HepG2 (cell line): Measurements from ENCODE around the gene ADIPOR1. TPM values are rescaled to one million over a fixed set of nuclear protein-coding genes. Genes with fewer than 3 reads are reported as not detected.
A peak's percentile ranks its signal among the peaks of the same experiment; 100 is the strongest.

Experiments used
- AGO1 ChIP-seq: fragments of 200-400 bp; formaldehyde crosslinking; IDR thresholded peaks from 2 replicates; pipeline ENCODE4 v1.6.1; 2017; ENCODE audit warnings: mild to moderate bottlenecking, low read depth, low read length, moderate library complexity; ENCODE audit not compliant: poor library complexity, severe bottlenecking
- CHD2 ChIP-seq: IDR thresholded peaks from 2 replicates; pipeline ENCODE4 v1.6.1; 2011; ENCODE audit warnings: low read depth, low read length, improper control_type of control experiment
- FOXC1 ChIP-seq: sonication (generic); formaldehyde crosslinking; IDR thresholded peaks from 2 replicates; pipeline ENCODE4 v1.8.0; 2022; ENCODE audit warnings: mild to moderate bottlenecking, missing genetic modification reagents, borderline replicate concordance
- FOXJ3 ChIP-seq: sonication (generic); formaldehyde crosslinking; IDR thresholded peaks from 2 replicates; pipeline ENCODE4 v1.4.0; 2020; ENCODE audit warnings: missing genetic modification reagents, mild to moderate bottlenecking, borderline replicate concordance
- GATA4 ChIP-seq: sonication (generic); IDR thresholded peaks from 2 replicates; pipeline ENCODE4 v1.6.1; 2016; ENCODE audit warnings: antibody characterized with exemption, low read depth, borderline replicate concordance
- MLLT10 ChIP-seq: sonication (generic); formaldehyde crosslinking; IDR thresholded peaks from 2 replicates; pipeline ENCODE4 v1.4.0; 2020; ENCODE audit warnings: missing genetic modification reagents
- NR3C1 ChIP-seq: sonication (generic); formaldehyde crosslinking; IDR thresholded peaks from 2 replicates; pipeline ENCODE4 v1.4.0; 2020; ENCODE audit warnings: missing genetic modification reagents
- REPIN1 ChIP-seq: sonication (generic); formaldehyde crosslinking; IDR thresholded peaks from 2 replicates; pipeline ENCODE4 v1.8.0; 2022; ENCODE audit warnings: missing genetic modification reagents, low read depth, mild to moderate bottlenecking, borderline replicate concordance
- SNAPC4 ChIP-seq: sonication (generic); formaldehyde crosslinking; IDR thresholded peaks from 2 replicates; pipeline ENCODE4 v1.4.0; 2020; ENCODE audit warnings: mild to moderate bottlenecking, missing genetic modification reagents
- SYNCRIP ChIP-seq: fragments of 200-400 bp; formaldehyde crosslinking; IDR thresholded peaks from 2 replicates; pipeline ENCODE4 v1.6.1; 2018; ENCODE audit warnings: mild to moderate bottlenecking, low read depth, low read length; ENCODE audit not compliant: insufficient read depth
- TBP ChIP-seq: sonication (generic); formaldehyde crosslinking; IDR thresholded peaks from 2 replicates; pipeline ENCODE4 v1.5.0; 2020; ENCODE audit warnings: missing genetic modification reagents
- ZMAT3 ChIP-seq: sonication (generic); formaldehyde crosslinking; conservative IDR thresholded peaks from 2 replicates; pipeline ENCODE4 v1.7.0; 2021; ENCODE audit warnings: missing genetic modification reagents
- ZNF180 ChIP-seq: sonication (generic); formaldehyde crosslinking; IDR thresholded peaks from 2 replicates; pipeline ENCODE4 v1.4.0; 2020; ENCODE audit warnings: low read depth, missing genetic modification reagents, borderline replicate concordance
- ZNF207 ChIP-seq: fragments of 450-650 bp; IDR thresholded peaks from 2 replicates; pipeline ENCODE4 v1.6.1; 2016; ENCODE audit warnings: antibody characterized with exemption, borderline replicate concordance
- ZNF34 ChIP-seq: sonication (generic); formaldehyde crosslinking; IDR thresholded peaks from 2 replicates; pipeline ENCODE4 v1.4.0; 2020; ENCODE audit warnings: mild to moderate bottlenecking, missing genetic modification reagents, borderline replicate concordance
- ZNF709 ChIP-seq: sonication (generic); formaldehyde crosslinking; IDR thresholded peaks from 2 replicates; pipeline ENCODE4 v1.5.0; 2020; ENCODE audit warnings: mild to moderate bottlenecking, missing genetic modification reagents
- ZNF782 ChIP-seq: sonication (generic); formaldehyde crosslinking; IDR thresholded peaks from 2 replicates; pipeline ENCODE4 v1.4.0; 2020; ENCODE audit warnings: missing genetic modification reagents, mild to moderate bottlenecking, borderline replicate concordance
- ZSCAN29 ChIP-seq: sonication (generic); formaldehyde crosslinking; conservative IDR thresholded peaks from 2 replicates; pipeline ENCODE4 v1.4.0; 2020; ENCODE audit warnings: mild to moderate bottlenecking, missing genetic modification reagents
- polyA plus RNA-seq, 8 experiments: library from polyadenylated mRNA; depleted of rRNA in 3 of 8; stranded (reverse) in 7 of 8; unstranded in 1 of 8; fragments of >200 nt; fragmentation: Illumina TruSeq in 4 of 8; extraction: Trizol in 4 of 8; gene quantifications; 2 replicates each; pipeline versions ENCODE4 v1.2.1 to v1.2.3, GENCODE V29; 2011 to 2016; ENCODE audit warnings: low read depth in 4 of 8, missing spikeins in 1 of 8, mixed read lengths in 1 of 8; ENCODE audit not compliant: insufficient read depth in 1 of 8
- total RNA-seq, 5 experiments: library from RNA; depleted of rRNA; stranded (reverse); fragments of >200 nt; fragmentation: Illumina TruSeq; extraction: Trizol; gene quantifications; 2 replicates each; pipeline ENCODE4 v1.2.3, GENCODE V29; 2016; ENCODE audit warnings: low read depth in 1 of 5
- TF ChIP-seq, protein P1 (sequence below): sonication (generic); formaldehyde crosslinking; IDR thresholded peaks from 2 replicates; pipeline ENCODE4 v1.8.0; 2022; ENCODE audit warnings: mild to moderate bottlenecking, missing genetic modification reagents, borderline replicate concordance
- TF ChIP-seq, protein P2 (sequence below): sonication (generic); formaldehyde crosslinking; IDR thresholded peaks from 2 replicates; pipeline ENCODE4 v1.4.0; 2020; ENCODE audit warnings: missing genetic modification reagents, borderline replicate concordance

The ADIPOR1 gene
- total and polyA plus RNA-seq, 2 of the 13 experiments (the other 11 are each of a cell fraction or from before 2014, with no cell fraction given): 60.0 to 141 TPM

GRCh38 chr1:202967684-202968281, 9.7 kb upstream of the ADIPOR1 start (continued):
- no peak for TF ChIP-seq SNAPC4
- no peak for TF ChIP-seq CHD2
- TF ChIP-seq ZSCAN29 (CRISPR knock-in tag): 0 out of 2 replicates have a peak, but pooled peaks have one; percentile 22
- TF ChIP-seq ZNF207: no peak
- TF ChIP-seq ZNF709 (CRISPR knock-in tag): no peak
- 0 out of 2 replicates have a peak, but pooled peaks have one; percentile 46 for TF ChIP-seq ZNF180
- TF ChIP-seq, protein P1, sequence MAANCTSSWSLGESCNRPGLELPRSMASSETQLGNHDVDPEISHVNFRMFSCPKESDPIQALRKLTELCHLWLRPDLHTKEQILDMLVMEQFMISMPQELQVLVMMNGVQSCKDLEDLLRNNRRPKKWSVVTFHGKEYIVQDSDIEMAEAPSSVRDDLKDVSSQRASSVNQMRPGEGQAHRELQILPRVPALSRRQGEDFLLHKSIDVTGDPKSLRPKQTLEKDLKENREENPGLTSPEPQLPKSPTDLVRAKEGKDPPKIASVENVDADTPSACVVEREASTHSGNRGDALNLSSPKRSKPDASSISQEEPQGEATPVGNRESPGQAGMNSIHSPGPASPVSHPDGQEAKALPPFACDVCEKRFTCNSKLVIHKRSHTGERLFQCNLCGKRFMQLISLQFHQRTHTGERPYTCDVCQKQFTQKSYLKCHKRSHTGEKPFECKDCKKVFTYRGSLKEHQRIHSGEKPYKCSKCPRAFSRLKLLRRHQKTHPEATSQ (CRISPR knock-in tag): no peak
- no peak for TF ChIP-seq TBP (CRISPR knock-in tag)
- no peak for TF ChIP-seq GATA4
- TF ChIP-seq ZNF782: 0 out of 2 replicates have a peak, but pooled peaks have one; percentile 46
- TF ChIP-seq, protein P2, sequence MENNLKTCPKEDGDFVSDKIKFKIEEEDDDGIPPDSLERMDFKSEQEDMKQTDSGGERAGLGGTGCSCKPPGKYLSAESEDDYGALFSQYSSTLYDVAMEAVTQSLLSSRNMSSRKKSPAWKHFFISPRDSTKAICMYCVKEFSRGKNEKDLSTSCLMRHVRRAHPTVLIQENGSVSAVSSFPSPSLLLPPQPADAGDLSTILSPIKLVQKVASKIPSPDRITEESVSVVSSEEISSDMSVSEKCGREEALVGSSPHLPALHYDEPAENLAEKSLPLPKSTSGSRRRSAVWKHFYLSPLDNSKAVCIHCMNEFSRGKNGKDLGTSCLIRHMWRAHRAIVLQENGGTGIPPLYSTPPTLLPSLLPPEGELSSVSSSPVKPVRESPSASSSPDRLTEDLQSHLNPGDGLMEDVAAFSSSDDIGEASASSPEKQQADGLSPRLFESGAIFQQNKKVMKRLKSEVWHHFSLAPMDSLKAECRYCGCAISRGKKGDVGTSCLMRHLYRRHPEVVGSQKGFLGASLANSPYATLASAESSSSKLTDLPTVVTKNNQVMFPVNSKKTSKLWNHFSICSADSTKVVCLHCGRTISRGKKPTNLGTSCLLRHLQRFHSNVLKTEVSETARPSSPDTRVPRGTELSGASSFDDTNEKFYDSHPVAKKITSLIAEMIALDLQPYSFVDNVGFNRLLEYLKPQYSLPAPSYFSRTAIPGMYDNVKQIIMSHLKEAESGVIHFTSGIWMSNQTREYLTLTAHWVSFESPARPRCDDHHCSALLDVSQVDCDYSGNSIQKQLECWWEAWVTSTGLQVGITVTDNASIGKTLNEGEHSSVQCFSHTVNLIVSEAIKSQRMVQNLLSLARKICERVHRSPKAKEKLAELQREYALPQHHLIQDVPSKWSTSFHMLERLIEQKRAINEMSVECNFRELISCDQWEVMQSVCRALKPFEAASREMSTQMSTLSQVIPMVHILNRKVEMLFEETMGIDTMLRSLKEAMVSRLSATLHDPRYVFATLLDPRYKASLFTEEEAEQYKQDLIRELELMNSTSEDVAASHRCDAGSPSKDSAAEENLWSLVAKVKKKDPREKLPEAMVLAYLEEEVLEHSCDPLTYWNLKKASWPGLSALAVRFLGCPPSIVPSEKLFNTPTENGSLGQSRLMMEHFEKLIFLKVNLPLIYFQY (CRISPR knock-in tag): no peak
- TF ChIP-seq SYNCRIP: no peak
- no peak for TF ChIP-seq AGO1
- TF ChIP-seq ZMAT3: no peak
- no peak for TF ChIP-seq FOXJ3 (CRISPR knock-in tag)
- TF ChIP-seq FOXC1 (CRISPR knock-in tag): 0 out of 2 replicates have a peak, but pooled peaks have one; percentile 25
- no peak for TF ChIP-seq NR3C1 (CRISPR knock-in tag)
- TF ChIP-seq REPIN1 (CRISPR knock-in tag): 0 out of 2 replicates have a peak, but pooled peaks have one; percentile 29
- no peak for TF ChIP-seq ZNF34 (CRISPR knock-in tag)
- no peak for TF ChIP-seq MLLT10 (CRISPR knock-in tag)
